Progenitor cell of endocrine pancreas (in vitro differentiated cells): ENCODE data around the gene CAMKMT. TPM values are rescaled to one million over a fixed set of nuclear protein-coding genes. Genes with fewer than 3 reads are reported as not detected.

Source experiments
- DNase-seq: peaks from one replicate; pipeline ENCODE4 v3.0.0; 2021; ENCODE audit warnings: low spot score; ENCODE audit not compliant: unreplicated experiment
- H3K27ac Mint-ChIP-seq: 2 replicates; pipeline ENCODE4 v1.8.0; 2021; ENCODE audit warnings: mild to moderate bottlenecking, moderate library complexity, mixed read lengths
- H3K27me3 Mint-ChIP-seq: 2 replicates; pipeline ENCODE4 v1.8.0; 2021; ENCODE audit warnings: mixed read lengths
- H3K36me3 Mint-ChIP-seq: 2 replicates; pipeline ENCODE4 v1.8.0; 2022; ENCODE audit warnings: mixed read lengths; ENCODE audit not compliant: insufficient read depth
- H3K4me1 Mint-ChIP-seq: 2 replicates; pipeline ENCODE4 v1.8.0; 2021; ENCODE audit warnings: low read depth, mixed read lengths
- H3K4me3 Mint-ChIP-seq: 2 replicates; pipeline ENCODE4 v1.8.0; 2021; ENCODE audit warnings: low read depth, mild to moderate bottlenecking, moderate library complexity, mixed read lengths
- H3K9me3 Mint-ChIP-seq: 2 replicates; pipeline ENCODE4 v1.8.0; 2021; ENCODE audit warnings: low read depth, mixed read lengths
- total RNA-seq: library from RNA; stranded (reverse); gene quantifications from 2 replicates; pipeline ENCODE4 v1.2.1, GENCODE V29; 2021
- TF ChIP-seq, protein P1 (sequence below): fragments of 200-600 bp; sonication (generic); IDR thresholded peaks from one replicate; pipeline ENCODE4 v1.5.0; 2021; ENCODE audit warnings: antibody characterized with exemption, mild to moderate bottlenecking; ENCODE audit not compliant: unreplicated experiment

CAMKMT gene
- total RNA-seq, 1 donor from 2014 or later, result 20.3 TPM

DNA sequence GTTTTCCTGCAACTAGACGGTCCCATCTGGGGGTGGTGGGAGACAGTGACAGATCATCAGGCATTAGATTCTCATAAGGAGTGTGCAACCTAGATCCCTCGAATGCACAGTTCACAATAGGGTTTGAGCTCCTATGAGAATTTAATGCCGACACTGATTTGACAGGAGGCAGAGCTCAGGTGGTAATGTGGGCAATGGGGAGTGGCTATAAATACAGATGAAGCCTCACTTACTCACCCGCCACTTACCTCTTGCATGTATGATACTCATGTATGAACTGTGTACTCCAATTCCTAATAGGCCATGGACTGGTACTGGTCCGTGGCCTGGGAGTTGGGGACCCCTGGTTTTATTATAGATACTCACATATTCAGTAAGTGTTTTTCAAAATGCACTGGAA, 457.3 kb downstream of the CAMKMT start:
- peaks cover 12% of the 10 kb centered on the region for H3K27me3 Mint-ChIP-seq
- DNase-seq, result no peak
- no peak overlapping the region for H3K27ac Mint-ChIP-seq
- TF ChIP-seq, protein P1, sequence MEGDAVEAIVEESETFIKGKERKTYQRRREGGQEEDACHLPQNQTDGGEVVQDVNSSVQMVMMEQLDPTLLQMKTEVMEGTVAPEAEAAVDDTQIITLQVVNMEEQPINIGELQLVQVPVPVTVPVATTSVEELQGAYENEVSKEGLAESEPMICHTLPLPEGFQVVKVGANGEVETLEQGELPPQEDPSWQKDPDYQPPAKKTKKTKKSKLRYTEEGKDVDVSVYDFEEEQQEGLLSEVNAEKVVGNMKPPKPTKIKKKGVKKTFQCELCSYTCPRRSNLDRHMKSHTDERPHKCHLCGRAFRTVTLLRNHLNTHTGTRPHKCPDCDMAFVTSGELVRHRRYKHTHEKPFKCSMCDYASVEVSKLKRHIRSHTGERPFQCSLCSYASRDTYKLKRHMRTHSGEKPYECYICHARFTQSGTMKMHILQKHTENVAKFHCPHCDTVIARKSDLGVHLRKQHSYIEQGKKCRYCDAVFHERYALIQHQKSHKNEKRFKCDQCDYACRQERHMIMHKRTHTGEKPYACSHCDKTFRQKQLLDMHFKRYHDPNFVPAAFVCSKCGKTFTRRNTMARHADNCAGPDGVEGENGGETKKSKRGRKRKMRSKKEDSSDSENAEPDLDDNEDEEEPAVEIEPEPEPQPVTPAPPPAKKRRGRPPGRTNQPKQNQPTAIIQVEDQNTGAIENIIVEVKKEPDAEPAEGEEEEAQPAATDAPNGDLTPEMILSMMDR, result no peak
- no peak overlapping the region for H3K4me3 Mint-ChIP-seq
- H3K36me3 Mint-ChIP-seq, result no peaks in the 10 kb centered on the region
- peaks cover 18% of the 10 kb centered on the region for H3K4me1 Mint-ChIP-seq
- H3K9me3 Mint-ChIP-seq, result no peaks in the 10 kb centered on the region

DNA sequence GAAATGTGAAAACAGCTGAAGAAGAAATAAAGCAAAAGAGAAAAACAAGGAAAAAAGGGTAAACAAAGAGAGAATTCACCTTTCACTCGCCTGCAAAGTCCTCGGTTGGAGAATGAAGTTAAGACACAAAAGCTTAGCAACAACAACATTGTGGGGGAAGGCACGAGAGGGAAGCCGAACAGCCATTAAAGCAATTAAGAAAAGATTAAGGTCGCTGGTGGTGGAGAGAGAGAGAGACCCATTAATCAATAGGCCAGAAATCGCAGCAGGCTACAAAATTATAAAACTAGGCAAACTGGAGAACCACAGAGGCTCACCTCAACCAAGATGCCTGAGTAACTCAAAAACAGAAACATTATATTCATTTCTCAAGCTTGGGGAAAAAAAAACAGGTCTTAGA, 459.8 kb downstream of the CAMKMT start:
- no peaks in the 10 kb centered on the region for H3K36me3 Mint-ChIP-seq
- H3K4me1 Mint-ChIP-seq, result peaks cover 24% of the 10 kb centered on the region
- no peak for DNase-seq
- H3K4me3 Mint-ChIP-seq, result no peak overlapping the region
- peaks cover 6% of the 10 kb centered on the region for H3K27me3 Mint-ChIP-seq
- H3K9me3 Mint-ChIP-seq, result no peaks in the 10 kb centered on the region
- peak overlapping the region; percentile 84 for H3K27ac Mint-ChIP-seq
- TF ChIP-seq, protein P1, result no peak

DNA sequence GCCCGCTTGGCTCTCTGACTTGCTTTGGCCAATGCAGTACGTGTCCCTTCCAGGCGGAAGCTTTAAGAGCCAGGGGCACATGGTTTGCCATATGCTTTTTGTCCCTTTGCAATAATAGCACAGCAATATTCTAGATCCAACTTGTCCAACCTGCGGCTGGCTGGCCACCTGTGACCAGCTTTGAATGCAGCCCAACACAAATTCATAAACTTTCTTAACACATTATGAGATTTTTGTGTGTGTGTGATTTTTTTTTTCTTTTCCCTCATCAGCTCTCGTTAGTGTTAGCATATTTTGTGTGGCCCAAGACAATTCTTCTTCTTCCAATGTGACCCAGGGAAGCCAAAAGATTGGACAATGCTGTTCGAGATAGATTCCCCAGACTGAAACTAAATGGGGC, 460.4 kb downstream of the CAMKMT start:
- Mint-ChIP-seq H3K4me1 (peaks cover 24% of the 10 kb centered on the region), H3K4me3 (no peak overlapping the region), H3K27ac (no peak overlapping the region), H3K27me3 (peaks cover 6% of the 10 kb centered on the region), H3K9me3 (no peaks in the 10 kb centered on the region), H3K36me3 (no peaks in the 10 kb centered on the region)
- DNase-seq, result no peak
- TF ChIP-seq, protein P1, result no peak

Other genes starting within 250 kb of the CAMKMT start
- gene PPM1B, start 193.1 kb upstream of the CAMKMT start, total RNA-seq, result 57.8 and 60.8 TPM in 2 replicates
- gene SLC3A1, start 86.5 kb upstream of the CAMKMT start, total RNA-seq, result 1.0 and 1.2 TPM in 2 replicates
- 42.6 and 45.6 TPM in 2 replicates for gene PREPL, start 453 bp upstream of the CAMKMT start, total RNA-seq